GM18870 (cell line): Measurements from ENCODE around the gene NT5C3B.
"Not testable (repeated sequence)": the region's sequence is repeated elsewhere in the genome, so short reads cannot be mapped to it uniquely, and the experiment has no call there.

ENCODE experiments used
- ATAC-seq: cut with Tn5 transposase; IDR thresholded peaks from one replicate; pipeline ENCODE4 v1.9.1; 2021; ENCODE audit warnings: moderate library complexity; ENCODE audit not compliant: unreplicated experiment

Gene NT5C3B

DNA sequence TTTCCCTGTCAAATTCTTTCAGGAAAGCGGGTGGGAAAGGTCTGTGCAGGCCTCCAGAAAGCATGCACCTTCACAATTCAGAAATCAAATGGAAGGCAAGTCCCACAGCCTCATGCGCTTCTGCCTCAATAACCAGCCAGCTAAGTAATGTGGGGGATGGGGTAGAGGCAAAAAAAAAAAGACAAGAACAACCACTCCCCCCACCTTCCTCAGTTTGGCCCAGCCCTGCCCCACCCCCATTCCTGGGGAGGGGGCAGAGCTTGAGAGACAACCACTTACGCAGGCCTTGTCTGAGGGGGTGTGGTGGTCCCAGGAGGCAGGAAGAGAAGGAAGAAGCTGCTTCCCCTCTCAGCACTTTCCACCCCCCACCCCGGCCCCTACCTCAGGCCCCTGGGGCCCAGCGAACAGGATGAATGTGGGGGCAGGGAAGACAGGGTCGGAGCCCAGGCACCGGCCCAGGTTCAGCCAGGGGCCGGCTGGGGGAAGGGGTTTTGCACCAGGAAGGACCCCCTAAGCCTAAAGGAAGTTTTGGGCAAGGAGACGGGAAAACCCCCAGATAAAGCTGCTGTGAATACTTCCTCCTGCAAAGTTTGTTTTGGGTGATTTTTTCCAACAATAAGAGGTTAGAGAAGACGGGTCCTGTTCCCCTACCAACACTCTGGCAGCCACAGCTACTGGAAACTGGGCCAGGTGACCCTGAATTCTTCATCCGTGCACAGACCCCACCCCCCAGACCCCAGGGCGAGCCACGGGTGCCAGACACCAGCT, 50.8 kb downstream of the NT5C3B start:
- no peak for ATAC-seq

DNA sequence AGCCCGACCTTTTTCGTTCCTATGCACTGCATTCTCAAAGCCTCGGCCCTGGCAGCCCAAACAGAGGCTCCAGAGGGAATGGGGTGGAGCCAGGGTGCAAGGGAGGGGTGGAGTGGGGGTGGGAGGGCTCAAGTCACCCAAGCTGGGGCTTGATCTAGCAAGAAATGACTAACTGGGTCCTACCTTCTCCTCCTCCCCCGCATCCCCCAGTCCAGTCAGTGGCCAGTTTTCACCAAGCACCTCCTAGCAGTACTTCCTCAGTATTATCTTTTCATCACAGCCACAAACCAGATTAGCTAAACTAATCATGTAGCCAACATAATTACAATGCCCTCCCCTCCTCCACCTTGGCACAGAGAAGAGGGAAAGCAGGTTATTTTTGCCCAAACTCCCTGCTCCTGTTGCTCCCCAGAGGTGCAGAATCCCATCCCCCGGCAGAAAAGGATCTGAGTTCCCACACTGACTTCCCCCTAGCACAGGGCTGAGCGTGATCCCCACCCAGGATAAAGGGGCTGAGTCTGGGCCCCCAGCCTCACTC, 51.8 kb downstream of the NT5C3B start:
- ATAC-seq: no peak

DNA sequence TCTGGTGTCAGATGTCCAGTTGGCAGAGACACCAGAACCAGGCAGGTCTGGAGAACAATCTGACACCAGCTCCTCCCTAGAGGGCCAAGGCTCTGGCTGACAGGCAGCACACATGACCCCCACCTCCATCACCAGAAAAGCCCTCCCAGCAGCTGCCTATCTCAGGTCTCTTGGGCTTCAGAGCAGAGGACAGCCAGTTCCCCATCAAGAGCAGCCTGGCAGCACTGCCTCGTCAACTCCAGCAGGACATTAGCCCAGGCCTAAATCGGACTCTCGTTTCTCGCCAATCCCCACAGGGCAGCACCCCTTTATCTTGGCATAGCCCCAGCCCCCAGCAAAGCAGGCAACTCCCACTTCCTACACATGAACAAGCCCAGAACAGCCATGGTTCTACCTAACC, 53.9 kb downstream of the NT5C3B start:
- no peak for ATAC-seq

DNA sequence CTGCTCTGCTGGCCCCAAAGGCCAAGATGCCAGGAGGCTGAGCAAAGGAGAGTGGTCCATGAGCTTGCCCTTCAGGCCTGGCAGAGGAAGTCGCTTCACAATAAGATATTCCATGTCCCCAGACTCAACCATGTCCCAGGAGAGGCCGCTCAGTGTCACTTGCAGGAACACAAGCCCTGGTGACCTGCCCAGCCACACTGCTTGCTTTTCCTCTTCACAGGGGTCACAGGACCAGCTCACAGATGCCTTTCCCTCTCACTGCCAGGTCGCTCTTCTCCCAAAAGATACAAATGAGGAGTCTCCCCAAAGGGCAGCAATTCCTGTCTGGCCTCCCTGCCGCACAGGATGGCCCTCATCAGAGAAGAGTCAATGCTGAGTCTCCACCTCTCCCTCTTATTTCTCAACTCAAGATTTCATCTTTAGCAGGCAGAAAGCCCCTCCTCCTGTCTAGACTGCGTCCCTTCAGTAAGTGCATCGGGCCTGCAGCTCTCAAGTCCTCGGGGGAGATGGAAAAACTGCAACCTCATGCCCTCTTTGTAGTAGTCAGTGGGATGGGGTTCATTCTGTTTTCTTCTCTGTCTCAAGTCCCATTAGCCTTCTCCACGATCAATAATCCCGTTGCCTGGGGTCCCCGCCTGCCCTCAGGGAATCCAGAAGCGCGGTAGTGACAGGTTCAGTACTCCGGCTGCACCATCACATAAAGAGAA, 54.5 kb downstream of the NT5C3B start:
- no peak for ATAC-seq

DNA sequence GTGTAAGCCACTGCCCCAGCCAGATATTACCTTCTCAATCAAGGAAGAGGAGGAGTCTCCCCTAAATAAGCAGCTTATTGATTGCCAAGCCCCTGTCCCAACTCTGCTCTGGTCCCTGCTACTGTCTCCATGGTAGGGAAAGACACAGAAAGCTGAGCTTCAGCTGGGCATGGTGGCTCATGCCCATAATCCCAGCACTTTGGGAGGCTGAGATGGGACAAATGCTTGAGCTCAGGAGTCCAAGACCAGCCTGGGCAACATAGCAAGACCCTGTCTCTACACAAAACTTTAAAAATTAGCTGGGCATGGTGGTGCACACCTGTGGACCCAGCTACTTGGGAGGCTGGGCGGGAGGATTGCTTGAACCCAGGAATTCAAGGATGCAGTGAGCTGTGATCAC, 56.1 kb downstream of the NT5C3B start:
- no peak for ATAC-seq

DNA sequence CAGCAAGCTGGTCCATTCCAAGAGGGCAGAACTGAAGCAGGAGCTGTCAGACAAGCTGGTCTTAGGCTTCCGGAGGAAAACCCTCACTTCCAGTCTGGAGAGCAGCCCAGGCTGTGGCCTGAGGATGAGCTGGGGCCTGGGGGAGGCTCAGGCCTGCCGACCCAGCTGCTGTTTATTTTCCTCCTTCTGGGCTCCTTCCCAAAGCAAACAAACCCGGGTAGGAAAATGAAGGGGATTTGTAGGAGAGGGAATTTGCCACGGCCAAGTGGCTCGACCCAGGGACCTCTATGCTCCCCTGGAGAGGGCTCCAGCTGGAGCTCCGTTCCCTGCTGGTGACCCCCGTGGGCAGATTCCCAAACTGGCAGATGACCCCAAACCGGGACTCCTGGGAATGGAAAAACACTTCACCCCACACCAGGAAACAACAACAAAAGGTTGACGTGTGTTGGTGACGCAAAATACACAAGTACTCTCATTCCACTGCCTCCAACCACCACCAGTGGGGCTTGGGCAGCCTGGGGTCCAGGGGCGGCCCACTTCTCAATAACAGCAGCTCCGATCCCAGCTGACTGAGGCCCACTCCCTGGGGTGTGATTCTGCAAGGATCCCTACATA, 58.4 kb downstream of the NT5C3B start:
- ATAC-seq: no peak

DNA sequence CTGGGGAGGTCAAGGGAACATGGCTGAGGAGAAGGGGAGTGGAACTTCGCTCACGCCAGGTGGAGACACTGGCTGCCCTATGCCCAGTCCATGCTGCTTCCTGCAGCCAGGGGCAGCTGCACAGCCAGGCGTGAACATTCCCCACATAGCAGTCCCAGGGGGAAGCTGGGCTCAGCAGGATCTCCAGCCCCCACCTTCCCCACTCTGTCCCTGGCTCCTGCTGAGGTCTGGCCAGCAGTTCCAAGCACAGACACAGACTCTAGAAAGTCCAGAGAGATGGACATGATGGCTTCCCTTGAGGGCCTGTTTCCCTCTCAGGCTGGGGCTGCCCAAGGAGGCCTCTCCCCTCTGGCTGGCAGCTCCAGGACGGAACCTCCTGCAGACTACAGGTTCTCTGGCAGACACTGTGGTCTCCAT, 58.9 kb downstream of the NT5C3B start:
- ATAC-seq: no peak

DNA sequence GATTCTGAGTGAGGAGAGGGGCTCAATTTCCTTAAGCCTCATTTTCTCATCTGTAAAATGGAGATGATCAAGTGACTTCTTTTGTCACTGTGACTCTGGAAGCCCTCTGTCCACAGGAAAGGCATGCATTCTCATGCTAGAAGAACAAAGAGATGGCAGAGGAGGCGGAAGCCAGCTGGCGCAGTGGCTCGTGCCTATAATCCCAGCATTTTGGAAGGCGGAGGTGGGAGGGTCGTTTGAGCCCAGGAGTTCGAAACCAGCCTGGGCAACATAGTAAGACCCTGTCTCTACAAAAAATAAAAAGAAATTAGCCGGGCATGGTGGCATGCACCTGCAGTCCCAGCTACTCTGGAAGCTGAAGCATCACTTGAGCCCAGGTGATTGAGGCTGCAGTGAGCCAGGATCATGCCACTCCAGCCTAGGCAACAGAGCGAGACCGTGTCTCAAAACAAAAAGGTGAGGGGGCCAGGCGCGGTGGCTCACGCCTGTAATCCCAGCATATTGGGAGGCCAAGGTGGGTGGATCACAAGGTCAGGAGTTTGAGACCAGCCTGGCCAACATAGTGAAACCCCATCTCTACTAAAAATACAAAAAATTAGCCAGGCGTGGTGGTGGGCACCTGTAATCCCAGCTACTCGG, 59.7 kb downstream of the NT5C3B start:
- ATAC-seq: not testable (repeated sequence)

DNA sequence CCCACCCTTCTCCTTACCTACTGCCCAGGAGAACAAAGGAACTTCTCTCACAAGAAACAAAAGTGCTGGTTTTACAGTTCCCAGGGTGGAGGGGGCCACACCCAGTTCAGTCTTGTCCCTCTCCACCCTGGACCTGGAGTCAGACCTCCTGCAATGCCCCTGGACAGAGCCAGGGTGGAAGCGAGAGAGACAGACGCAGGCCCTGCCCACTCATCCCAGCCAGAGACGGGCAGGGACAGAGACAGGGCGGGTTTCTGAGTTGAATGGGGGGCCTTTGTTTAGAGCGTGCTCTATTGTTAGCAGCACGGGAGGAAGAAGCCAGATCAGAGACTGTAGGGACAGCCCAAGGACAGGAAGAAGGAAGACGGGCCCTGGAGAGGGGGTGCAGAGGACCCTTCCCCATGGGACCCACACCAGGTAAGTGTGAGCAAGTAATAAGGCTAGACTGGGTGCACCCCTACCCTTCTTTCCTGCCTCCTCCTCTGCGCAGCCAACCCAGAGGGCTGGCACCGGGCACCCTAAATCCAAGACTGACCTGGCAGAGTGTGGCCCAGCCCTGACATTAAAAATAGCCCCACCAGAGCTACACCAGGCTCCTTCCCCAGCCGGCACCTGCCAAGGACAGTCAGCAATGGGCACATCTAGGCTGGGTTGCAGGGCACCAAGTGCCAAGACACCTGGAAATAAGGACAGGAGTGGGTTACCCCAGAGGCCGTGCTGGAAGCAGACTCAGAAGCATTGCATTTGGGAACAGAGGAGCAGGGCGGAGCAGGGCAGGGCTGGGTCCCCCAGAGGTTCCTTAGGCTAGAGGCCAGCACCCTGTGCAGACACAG, 60.4 kb downstream of the NT5C3B start:
- ATAC-seq: no peak
